Esophagus muscularis mucosa (tissue), 4 donors: ENCODE measurements around the gene KPTN. TPM values are rescaled to one million over a fixed set of nuclear protein-coding genes. Genes with fewer than 3 reads are reported as not detected.

ENCODE experiments used
- DNase-seq: peaks from one replicate; pipeline ENCODE4 v3.0.0-alpha.2; 2017; ENCODE audit errors: extremely low spot score
- H3K27ac ChIP-seq, 4 donors: fragments of 200-600 bp; sonication (generic); replicated peaks in 1 of 4; 1 replicate in 3 of 4; 2 replicates in 1 of 4; pipeline ENCODE4 v1.5.1; 2016 to 2019; ENCODE audit warnings: mild to moderate bottlenecking in 1 of 4
- H3K27me3 ChIP-seq, 4 donors: fragments of 200-600 bp; sonication (generic); one replicate each; pipeline versions ENCODE4 v1.5.1 to v1.6.0; 2016 to 2019
- H3K36me3 ChIP-seq, 4 donors: fragments of 200-600 bp; sonication (generic); one replicate each; pipeline ENCODE4 v1.5.1; 2016 to 2019
- H3K4me1 ChIP-seq, 4 donors: fragments of 200-600 bp; sonication (generic); one replicate each; pipeline ENCODE4 v1.5.1; 2016 to 2019
- H3K4me3 ChIP-seq, 4 donors: fragments of 200-600 bp; sonication (generic); 1 replicate in 2 of 4; 2 replicates in 2 of 4; pipeline ENCODE4 v1.5.1; 2016 to 2019; ENCODE audit warnings: mild to moderate bottlenecking in 4 of 4, moderate library complexity in 1 of 4
- H3K9me3 ChIP-seq, 4 donors: fragments of 200-600 bp; sonication (generic); 1 replicate in 3 of 4; 2 replicates in 1 of 4; pipeline ENCODE4 v1.5.1; 2016 to 2019
- EP300 ChIP-seq: sonication (generic); formaldehyde crosslinking; IDR thresholded peaks from one replicate; pipeline ENCODE4 v1.6.1; 2017; ENCODE audit warnings: antibody characterized with exemption
- POLR2A ChIP-seq: fragments of 450-650 bp; IDR thresholded peaks from one replicate; pipeline ENCODE4 v1.6.1; 2017; ENCODE audit warnings: antibody characterized with exemption, moderate library complexity, mild to moderate bottlenecking, low read depth
- POLR2AphosphoS5 ChIP-seq, 2 donors: sonication (generic); formaldehyde crosslinking; IDR thresholded peaks; one replicate each; pipeline ENCODE4 v1.6.1; 2017; ENCODE audit warnings: antibody characterized with exemption in 2 of 2
- WGBS: methylation state at CpG from one replicate; pipeline ENCODE4 v1.1.5; 2018; 5-methylcytosine and 5-hydroxymethylcytosine counted together
- intact Hi-C: fragments of 100-400 bp; cut with DNase I; formaldehyde crosslinking; loops from one replicate; pipeline ENCODE4 v1.15.1; 2023
- total RNA-seq, 4 donors: library from RNA; depleted of rRNA; stranded (reverse); fragments of >200 nt; gene quantifications; one replicate each; pipeline versions ENCODE4 v1.1.0 to v1.2.1, GENCODE V29; 2016
- TF ChIP-seq, protein P1 (sequence below), 3 experiments: fragments of 200-600 bp in 2 of 3; fragments of 450-650 bp in 1 of 3; sonication (generic) in 2 of 3; IDR thresholded peaks; one replicate each; pipeline ENCODE4 v1.5.1; 2017 to 2019; ENCODE audit warnings: antibody characterized with exemption in 3 of 3, mild to moderate bottlenecking in 2 of 3, moderate library complexity in 1 of 3

KPTN gene
- total RNA-seq, 4 donors from 2014 or later: 2.3 to 9.4 (median 5.2) TPM

- WGBS: 69% methylated on average over 8 of the region's 8 CpGs
- peak overlapping the region; percentile 94 to 99 (median 98) for H3K27ac ChIP-seq
- H3K9me3 ChIP-seq: no peaks in the 10 kb centered on the region
- H3K36me3 ChIP-seq: peaks cover 0 to 8% (median 0%) of the 10 kb centered on the region in 4 donors
- no peak for DNase-seq
- H3K4me3 ChIP-seq: peak overlapping the region; percentile 70 to 99 (median 94)
- intact Hi-C loops: no loop called here
- peaks cover 59 to 73% (median 72%) of the 10 kb centered on the region in 4 donors for H3K4me1 ChIP-seq
- H3K27me3 ChIP-seq: no peaks in the 10 kb centered on the region
- TF ChIP-seq POLR2AphosphoS5 (IDR thresholded peaks at IDR 0.05) (no peak), POLR2A (no peak), EP300 (no peak)
- TF ChIP-seq, protein P1, sequence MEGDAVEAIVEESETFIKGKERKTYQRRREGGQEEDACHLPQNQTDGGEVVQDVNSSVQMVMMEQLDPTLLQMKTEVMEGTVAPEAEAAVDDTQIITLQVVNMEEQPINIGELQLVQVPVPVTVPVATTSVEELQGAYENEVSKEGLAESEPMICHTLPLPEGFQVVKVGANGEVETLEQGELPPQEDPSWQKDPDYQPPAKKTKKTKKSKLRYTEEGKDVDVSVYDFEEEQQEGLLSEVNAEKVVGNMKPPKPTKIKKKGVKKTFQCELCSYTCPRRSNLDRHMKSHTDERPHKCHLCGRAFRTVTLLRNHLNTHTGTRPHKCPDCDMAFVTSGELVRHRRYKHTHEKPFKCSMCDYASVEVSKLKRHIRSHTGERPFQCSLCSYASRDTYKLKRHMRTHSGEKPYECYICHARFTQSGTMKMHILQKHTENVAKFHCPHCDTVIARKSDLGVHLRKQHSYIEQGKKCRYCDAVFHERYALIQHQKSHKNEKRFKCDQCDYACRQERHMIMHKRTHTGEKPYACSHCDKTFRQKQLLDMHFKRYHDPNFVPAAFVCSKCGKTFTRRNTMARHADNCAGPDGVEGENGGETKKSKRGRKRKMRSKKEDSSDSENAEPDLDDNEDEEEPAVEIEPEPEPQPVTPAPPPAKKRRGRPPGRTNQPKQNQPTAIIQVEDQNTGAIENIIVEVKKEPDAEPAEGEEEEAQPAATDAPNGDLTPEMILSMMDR (IDR thresholded peaks at IDR 0.05): no peak
Measured at GRCh38 chr19:47512948-47513319, 28.9 kb upstream of the KPTN start.

GRCh38 chr19:47512183-47512947 lies 28.3 kb upstream of the KPTN start:
- peak overlapping the region; percentile 70 to 99 (median 94) for H3K4me3 ChIP-seq
- no peak for DNase-seq
- peaks cover 64 to 78% (median 77%) of the 10 kb centered on the region in 4 donors for H3K4me1 ChIP-seq
- H3K27me3 ChIP-seq: no peaks in the 10 kb centered on the region
- H3K9me3 ChIP-seq: no peaks in the 10 kb centered on the region
- TF ChIP-seq POLR2AphosphoS5 (IDR thresholded peaks at IDR 0.05) (no peak), EP300 (no peak), POLR2A (no peak)
- TF ChIP-seq, protein P1 (IDR thresholded peaks at IDR 0.05): no peak
- intact Hi-C loops: no loop called here
- peaks cover 0 to 8% (median 0%) of the 10 kb centered on the region in 4 donors for H3K36me3 ChIP-seq
- H3K27ac ChIP-seq: peak overlapping the region; percentile 94 to 99 (median 98)
- 57% methylated on average over 11 of the region's 11 CpGs for WGBS

DNA sequence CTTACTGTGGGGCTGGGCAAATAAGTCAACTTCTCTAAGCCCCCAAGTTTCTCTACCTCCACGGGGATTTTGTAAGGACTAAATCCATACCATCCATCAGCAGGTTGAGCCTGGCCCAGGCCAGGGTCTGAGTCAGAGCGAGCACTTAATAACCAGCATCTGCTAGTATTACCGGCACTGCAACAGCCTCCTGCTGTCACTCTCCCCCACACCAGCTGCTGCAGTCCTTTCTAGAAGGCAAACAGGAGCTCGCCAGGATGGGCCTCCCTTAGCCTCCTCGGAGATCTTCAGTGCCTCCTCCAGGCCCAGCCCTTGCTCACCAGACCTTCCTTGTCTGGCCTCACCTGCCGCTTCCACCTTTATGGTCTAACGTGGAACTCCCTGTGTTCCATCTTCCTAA lies 27.7 kb upstream of the KPTN start:
- Histone ChIP-seq H3K4me1 (peaks cover 71 to 85% (median 84%) of the 10 kb centered on the region in 4 donors), H3K27ac (peak overlapping the region; percentile 94 to 99 (median 98)), H3K27me3 (no peaks in the 10 kb centered on the region), H3K4me3 (peak overlapping the region; percentile 8 to 95 (median 42)), H3K9me3 (no peaks in the 10 kb centered on the region), H3K36me3 (peaks cover 0 to 8% (median 0%) of the 10 kb centered on the region in 4 donors)
- intact Hi-C loops: no loop called here
- no peak for TF ChIP-seq POLR2A
- TF ChIP-seq EP300: no peak
- TF ChIP-seq, protein P1 (IDR thresholded peaks at IDR 0.05): no peak
- TF ChIP-seq POLR2AphosphoS5 (IDR thresholded peaks at IDR 0.05): no peak
- DNase-seq: no peak
- WGBS: 72% methylated on average over 7 of the region's 7 CpGs

DNA sequence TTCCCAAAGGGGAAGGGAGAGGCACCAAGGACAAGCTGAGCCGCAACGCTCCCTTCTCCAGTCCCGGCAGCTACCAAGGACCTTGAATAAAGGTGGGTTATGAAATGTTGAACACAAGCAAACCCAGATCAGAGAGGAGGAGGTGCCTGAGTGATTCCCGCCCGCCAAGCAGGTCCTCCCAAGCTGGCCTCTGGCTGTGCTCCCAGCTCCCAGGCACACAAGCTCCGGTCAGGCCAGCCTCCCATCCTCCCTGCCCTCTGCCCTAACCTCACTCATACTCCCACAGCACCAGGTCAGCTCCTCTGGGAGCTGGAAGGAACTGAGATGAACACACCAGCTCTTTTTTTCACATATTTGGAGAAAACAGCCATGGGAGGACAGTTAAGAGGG lies 27.1 kb upstream of the KPTN start:
- peak overlapping the region in 2 of 4 donors; percentile 1 to 13 for H3K4me3 ChIP-seq
- DNase-seq: no peak
- peaks cover 77 to 90% (median 88%) of the 10 kb centered on the region in 4 donors for H3K4me1 ChIP-seq
- H3K27ac ChIP-seq: peak overlapping the region; percentile 94 to 99 (median 98)
- intact Hi-C loops: no loop called here
- H3K36me3 ChIP-seq: peaks cover 0 to 14% (median 0%) of the 10 kb centered on the region in 4 donors
- TF ChIP-seq POLR2A (no peak), POLR2AphosphoS5 (IDR thresholded peaks at IDR 0.05) (no peak), EP300 (no peak)
- TF ChIP-seq, protein P1 (IDR thresholded peaks at IDR 0.05): no peak
- no peaks in the 10 kb centered on the region for H3K27me3 ChIP-seq
- 24% methylated on average over 3 of the region's 6 CpGs for WGBS
- H3K9me3 ChIP-seq: no peaks in the 10 kb centered on the region
